Right lobe of liver (tissue), 6 donors: ENCODE results near the gene ACTR3C. TPM values are rescaled to one million over a fixed set of nuclear protein-coding genes. Genes with fewer than 3 reads are reported as not detected.
A peak's percentile ranks its signal among the peaks of the same experiment; 100 is the strongest.
"Not testable (repeated sequence)": the region's sequence is repeated elsewhere in the genome, so short reads cannot be mapped to it uniquely, and the experiment has no call there.

Experiments
- ATAC-seq, 4 donors: fragments of 200-7000 bp; cut with Tn5 transposase; one replicate each; pipeline ENCODE4 v1.9.1; 2020; ENCODE audit warnings: mild to moderate bottlenecking in 4 of 4, moderate library complexity in 4 of 4
- DNase-seq, 3 donors: peaks; one replicate each; pipeline ENCODE4 v3.0.0-alpha.2; 2020
- H3K27ac ChIP-seq, 3 donors: fragments of 200-600 bp; one replicate each; pipeline ENCODE4 v1.8.0; 2022
- H3K27me3 ChIP-seq, 2 donors: fragments of 200-600 bp; one replicate each; pipeline ENCODE4 v1.8.0; 2022
- H3K36me3 ChIP-seq, 4 donors: fragments of 200-600 bp; sonication (generic) in 1 of 4; one replicate each; pipeline versions ENCODE4 v1.5.1 to v1.8.0; 2017 to 2022; ENCODE audit warnings: control low read depth in 1 of 4
- H3K4me1 ChIP-seq, 4 donors: fragments of 200-600 bp; sonication (generic) in 1 of 4; one replicate each; pipeline versions ENCODE4 v1.5.1 to v1.8.0; 2017 to 2022; ENCODE audit warnings: control low read depth in 1 of 4
- H3K4me3 ChIP-seq, 3 donors: fragments of 200-600 bp; one replicate each; pipeline ENCODE4 v1.8.0; 2022
- H3K9me3 ChIP-seq, 4 donors: fragments of 200-600 bp; sonication (generic) in 1 of 4; one replicate each; pipeline versions ENCODE4 v1.5.1 to v1.8.0; 2017 to 2022; ENCODE audit warnings: control low read depth in 1 of 4
- POLR2A ChIP-seq: fragments of 450-650 bp; IDR thresholded peaks from one replicate; pipeline ENCODE4 v1.6.1; 2017; ENCODE audit warnings: antibody characterized with exemption, mild to moderate bottlenecking
- WGBS: methylation state at CpG from one replicate; pipeline ENCODE4 v1.1.6; 2018; ENCODE audit warnings: low coverage, low lambda C conversion rate; ENCODE audit not compliant: insufficient coverage; ENCODE audit errors: missing lambda C conversion rate; 5-methylcytosine and 5-hydroxymethylcytosine counted together
- intact Hi-C, 2 donors: fragments of 100-400 bp; cut with DNase I; formaldehyde crosslinking; loops; one replicate each; pipeline versions ENCODE4 v1.11.2 to v1.14.1; 2022
- total RNA-seq, 6 experiments: library from RNA; depleted of rRNA in 2 of 6; stranded (reverse); fragments of >200 nt in 2 of 6; fragmentation: NEBNext Ultra II Directional in 3 of 6; extraction: Animal tissue kit (Norgen Biotek cat#: 25700) in 3 of 6; gene quantifications; one replicate each; pipeline versions ENCODE4 v1.1.0 to v1.2.4, GENCODE V29; 2016 to 2023
- TF ChIP-seq, protein P1 (sequence below), 4 donors: fragments of 200-600 bp in 3 of 4; fragments of 450-650 bp in 1 of 4; IDR thresholded peaks; one replicate each; pipeline versions ENCODE4 v1.5.1 to v1.8.0; 2016 to 2022; ENCODE audit warnings: antibody characterized with exemption in 4 of 4, mild to moderate bottlenecking in 2 of 4
- donor health status: DM: no; HTN: yes; CAD: no.
- donor health status: DM: no; HTN: no; CAD: no.
- donor health status: DM: no; HTN: no; CAD: no.
- donor health status: DM: no; HTN: yes; CAD: no.
- donor health status: DM: no; HTN: yes; CAD: no.

ACTR3C gene
- total RNA-seq, 6 experiments from 2014 or later, result 30.0 to 36.5 (median 32.7) TPM

GRCh38 chr7:150323682-150324372 is 482 bp upstream of the ACTR3C start:
- WGBS, result 14% methylated on average over 13 of the region's 16 CpGs
- intact Hi-C loops, result no loop called here
- Histone ChIP-seq H3K4me1 (peaks cover 0 to 45% (median 16%) of the 10 kb centered on the region in 4 donors), H3K9me3 (no peaks in the 10 kb centered on the region), H3K36me3 (peaks cover 0 to 14% (median 0%) of the 10 kb centered on the region in 4 donors), H3K27me3 (no peaks in the 10 kb centered on the region), H3K27ac (peak overlapping the region; percentile 97 to 100 (median 98)), H3K4me3 (peak overlapping the region; percentile 70 to 82 (median 78))
- TF ChIP-seq, protein P1, sequence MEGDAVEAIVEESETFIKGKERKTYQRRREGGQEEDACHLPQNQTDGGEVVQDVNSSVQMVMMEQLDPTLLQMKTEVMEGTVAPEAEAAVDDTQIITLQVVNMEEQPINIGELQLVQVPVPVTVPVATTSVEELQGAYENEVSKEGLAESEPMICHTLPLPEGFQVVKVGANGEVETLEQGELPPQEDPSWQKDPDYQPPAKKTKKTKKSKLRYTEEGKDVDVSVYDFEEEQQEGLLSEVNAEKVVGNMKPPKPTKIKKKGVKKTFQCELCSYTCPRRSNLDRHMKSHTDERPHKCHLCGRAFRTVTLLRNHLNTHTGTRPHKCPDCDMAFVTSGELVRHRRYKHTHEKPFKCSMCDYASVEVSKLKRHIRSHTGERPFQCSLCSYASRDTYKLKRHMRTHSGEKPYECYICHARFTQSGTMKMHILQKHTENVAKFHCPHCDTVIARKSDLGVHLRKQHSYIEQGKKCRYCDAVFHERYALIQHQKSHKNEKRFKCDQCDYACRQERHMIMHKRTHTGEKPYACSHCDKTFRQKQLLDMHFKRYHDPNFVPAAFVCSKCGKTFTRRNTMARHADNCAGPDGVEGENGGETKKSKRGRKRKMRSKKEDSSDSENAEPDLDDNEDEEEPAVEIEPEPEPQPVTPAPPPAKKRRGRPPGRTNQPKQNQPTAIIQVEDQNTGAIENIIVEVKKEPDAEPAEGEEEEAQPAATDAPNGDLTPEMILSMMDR (IDR thresholded peaks at IDR 0.05), result no peak
- TF ChIP-seq POLR2A, result no peak
- DNase-seq (no peak), ATAC-seq (peak; percentile 1 to 18 (median 9))

DNA sequence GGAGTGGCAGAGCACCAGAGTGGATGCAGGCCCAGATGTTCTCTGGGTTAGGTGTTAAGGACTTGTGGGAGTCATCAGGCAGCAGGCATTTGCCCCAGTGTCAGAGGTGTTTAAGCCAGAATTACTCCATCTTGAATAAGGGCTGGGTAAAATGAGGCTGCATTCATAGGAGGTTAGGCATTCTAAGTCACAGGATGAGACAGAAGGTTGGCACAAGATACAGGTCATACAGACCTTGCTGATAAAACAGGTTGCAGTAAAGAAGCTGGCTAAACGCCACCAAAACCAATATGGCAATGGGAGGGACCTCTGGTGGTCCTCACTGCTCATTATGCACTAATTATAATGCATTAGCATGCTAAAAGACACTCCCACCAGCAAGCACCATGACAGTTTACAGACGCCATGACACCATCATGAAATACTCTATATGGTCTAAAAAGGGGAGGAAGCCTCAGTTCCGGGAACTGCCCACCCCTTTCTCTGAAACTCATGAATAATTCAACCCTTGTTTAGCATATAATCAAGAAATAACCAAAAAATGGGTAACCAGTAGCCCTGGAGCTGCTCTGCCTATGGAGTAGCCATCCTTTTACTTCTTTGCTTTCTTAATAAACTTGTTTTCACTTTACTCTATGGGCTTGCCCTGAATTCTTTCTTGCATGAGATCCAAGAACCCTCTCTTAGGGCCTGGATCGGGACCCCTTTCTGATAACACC is 1.1 kb downstream of the ACTR3C start:
- Histone ChIP-seq H3K27me3 (no peaks in the 10 kb centered on the region), H3K4me3 (peak overlapping the region; percentile 70 to 82 (median 78)), H3K27ac (peak overlapping the region; percentile 97 to 100 (median 98)), H3K36me3 (peaks cover 0 to 5% (median under 1%) of the 10 kb centered on the region in 4 donors), H3K4me1 (peaks cover 0 to 49% (median 16%) of the 10 kb centered on the region in 4 donors), H3K9me3 (no peaks in the 10 kb centered on the region)
- intact Hi-C loops, result no loop called here
- 22% methylated on average over 4 of the region's 4 CpGs for WGBS
- TF ChIP-seq, protein P1 (IDR thresholded peaks at IDR 0.05), result no peak
- TF ChIP-seq POLR2A, result no peak
- peak in 3 of 4 donors; percentile 0 to 30 (median 6) for ATAC-seq
- DNase-seq, result no peak

- TF ChIP-seq, protein P1 (IDR thresholded peaks at IDR 0.05), result no peak
- TF ChIP-seq POLR2A, result no peak
- no peaks in the 10 kb centered on the region for H3K9me3 ChIP-seq
- intact Hi-C loops, result no loop called here
- H3K36me3 ChIP-seq, result peaks cover 0 to 5% (median under 1%) of the 10 kb centered on the region in 4 donors
- H3K27ac ChIP-seq, result peak overlapping the region; percentile 97 to 100 (median 98)
- no peaks in the 10 kb centered on the region for H3K27me3 ChIP-seq
- peaks cover 0 to 54% (median 16%) of the 10 kb centered on the region in 4 donors for H3K4me1 ChIP-seq
- no peak for ATAC-seq
- peak overlapping the region in 1 of 3 donors; percentile 82 for H3K4me3 ChIP-seq
- no CpG with 5 or more reads among the region's 3 CpGs for WGBS
- DNase-seq, result no peak
These were observed 1.6 kb downstream of the ACTR3C start for GRCh38 chr7:150321788-150322113.

- Histone ChIP-seq H3K27me3 (no peaks in the 10 kb centered on the region), H3K4me1 (peaks cover 0 to 49% (median 14%) of the 10 kb centered on the region in 4 donors), H3K4me3 (no peak overlapping the region), H3K27ac (peak overlapping the region in 1 of 3 donors; percentile 15), H3K9me3 (no peaks in the 10 kb centered on the region), H3K36me3 (peaks cover 0 to 2% (median 0%) of the 10 kb centered on the region in 4 donors)
- intact Hi-C loops, result no loop called here
- no peak for DNase-seq
- no peak for ATAC-seq
- TF ChIP-seq POLR2A, result no peak
- TF ChIP-seq, protein P1 (IDR thresholded peaks at IDR 0.05), result no peak
- 77% methylated on average over 6 of the region's 7 CpGs for WGBS
These were observed 5.4 kb downstream of the ACTR3C start for GRCh38 chr7:150317748-150318444.

- intact Hi-C loops, H3K4me3 ChIP-seq, H3K36me3 ChIP-seq, ATAC-seq, H3K27me3 ChIP-seq, DNase-seq, H3K9me3 ChIP-seq: not testable (repeated sequence)
- 58% methylated on average over 6 of the region's 6 CpGs for WGBS
- Histone ChIP-seq H3K27ac (peak overlapping the region in 2 of 3 donors; percentile 36 to 59), H3K4me1 (peaks cover 0 to 49% (median 14%) of the 10 kb centered on the region in 4 donors)
These were observed 6.4 kb downstream of the ACTR3C start for GRCh38 chr7:150316987-150317386.
